GM19351 (cell line): ENCODE measurements around the gene HDAC4.
A peak's percentile ranks its signal among the peaks of the same experiment; 100 is the strongest.

ENCODE experiments used
- ATAC-seq: cut with Tn5 transposase; IDR thresholded peaks from one replicate; pipeline ENCODE4 v1.9.1; 2021; ENCODE audit warnings: mild to moderate bottlenecking, moderate library complexity; ENCODE audit not compliant: unreplicated experiment

Gene HDAC4

GRCh38 chr2:239299218-239299939 is 101.4 kb downstream of the HDAC4 start:
- no peak for ATAC-seq

GRCh38 chr2:239298116-239298804 is 102.6 kb downstream of the HDAC4 start:
- ATAC-seq, result no peak

GRCh38 chr2:239297142-239298004 is 103.4 kb downstream of the HDAC4 start:
- no peak for ATAC-seq

GRCh38 chr2:239296020-239296932 is 104.5 kb downstream of the HDAC4 start:
- no peak for ATAC-seq

- no peak for ATAC-seq
These were observed 105.3 kb downstream of the HDAC4 start for GRCh38 chr2:239295377-239296019.

- ATAC-seq, result no peak
These were observed 106.2 kb downstream of the HDAC4 start for GRCh38 chr2:239294571-239295054.

GRCh38 chr2:239293775-239294430 is 106.9 kb downstream of the HDAC4 start:
- ATAC-seq, result peak; percentile 84

- ATAC-seq, result no peak
These were observed 107.7 kb downstream of the HDAC4 start for GRCh38 chr2:239292959-239293774.

GRCh38 chr2:239292531-239292930 is 108.3 kb downstream of the HDAC4 start:
- ATAC-seq, result no peak

GRCh38 chr2:239291475-239292350 is 109.1 kb downstream of the HDAC4 start:
- no peak for ATAC-seq

- no peak for ATAC-seq
These were observed 110.0 kb downstream of the HDAC4 start for GRCh38 chr2:239290618-239291474.

- ATAC-seq, result peak; percentile 4
These were observed 111.3 kb downstream of the HDAC4 start for GRCh38 chr2:239289545-239289944.

GRCh38 chr2:239288951-239289511 is 111.8 kb downstream of the HDAC4 start:
- peak; percentile 82 for ATAC-seq

GRCh38 chr2:239288237-239288636 is 112.6 kb downstream of the HDAC4 start:
- no peak for ATAC-seq

- ATAC-seq, result no peak
These were observed 113.4 kb downstream of the HDAC4 start for GRCh38 chr2:239287461-239287860.

- ATAC-seq, result no peak
These were observed 113.9 kb downstream of the HDAC4 start for GRCh38 chr2:239286901-239287300.
